GM12892 (cell line): ENCODE measurements around the gene ZNF532.

Experiments used
- POLR2A ChIP-seq: IDR thresholded peaks from 2 replicates; pipeline ENCODE4 v1.6.1; 2011; ENCODE audit warnings: low read depth, low read length, control low read depth
- POLR2AphosphoS5 ChIP-seq: IDR thresholded peaks from 2 replicates; pipeline ENCODE4 v1.6.1; 2011; ENCODE audit warnings: low read depth, low read length, control low read depth
- TAF1 ChIP-seq: IDR thresholded peaks from 2 replicates; pipeline ENCODE4 v1.6.1; 2011; ENCODE audit warnings: low read depth, mild to moderate bottlenecking, control low read depth, low read length, borderline replicate concordance

DNA sequence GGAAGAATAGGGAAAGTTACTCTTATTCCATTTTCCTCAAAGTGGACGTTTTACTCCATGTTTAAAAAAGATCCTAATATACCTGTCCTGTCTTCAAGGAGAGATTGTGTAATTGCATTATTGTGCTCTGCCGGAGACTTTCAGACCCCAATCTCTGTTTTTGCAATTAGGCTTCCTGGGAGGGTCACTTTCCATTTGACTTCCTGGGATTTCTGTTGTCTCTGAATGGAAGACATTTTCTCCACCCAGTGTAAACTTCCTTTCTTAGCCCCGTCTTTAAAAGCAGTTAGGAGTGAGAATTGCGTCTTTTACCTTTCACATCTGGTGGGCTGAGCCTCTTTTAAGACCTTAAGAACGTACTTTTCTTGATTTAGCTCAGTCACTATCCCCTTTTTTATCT is 63.0 kb downstream of the ZNF532 start:
- TF ChIP-seq POLR2A (no peak), POLR2AphosphoS5 (no peak), TAF1 (no peak)
